H9 (cell line): ENCODE measurements around the gene VPS25. TPM values are rescaled to one million over a fixed set of nuclear protein-coding genes. Genes with fewer than 3 reads are reported as not detected.
A peak's percentile ranks its signal among the peaks of the same experiment; 100 is the strongest.

Experiments
- DNase-seq: peaks from one replicate; pipeline ENCODE4 v3.0.0-alpha.2; 2017
- H2AFZ ChIP-seq: one replicate; pipeline ENCODE4 v1.6.1; 2013; ENCODE audit warnings: mild to moderate bottlenecking, low read length, control low read depth, moderate library complexity
- H2AK5ac ChIP-seq: 2 replicates; pipeline ENCODE4 v1.6.1; 2013; ENCODE audit warnings: low read length, control low read depth, mixed read lengths; ENCODE audit not compliant: insufficient read length
- H2BK120ac ChIP-seq: one replicate; pipeline ENCODE4 v1.6.1; 2013; ENCODE audit warnings: low read depth, mild to moderate bottlenecking, low read length, control low read depth, inconsistent platforms; ENCODE audit not compliant: poor library complexity, severe bottlenecking
- H2BK12ac ChIP-seq: 2 replicates; pipeline ENCODE4 v1.6.1; 2013; ENCODE audit warnings: low read length, control low read depth, mixed read lengths, low read depth; ENCODE audit not compliant: insufficient read length
- H2BK15ac ChIP-seq: 2 replicates; pipeline ENCODE4 v1.6.1; 2013; ENCODE audit warnings: low read depth, low read length, control low read depth
- H2BK20ac ChIP-seq: one replicate; pipeline ENCODE4 v1.6.1; 2013; ENCODE audit warnings: low read depth, mild to moderate bottlenecking, low read length, control low read depth, inconsistent platforms; ENCODE audit not compliant: poor library complexity, severe bottlenecking
- H2BK5ac ChIP-seq: 2 replicates; pipeline ENCODE4 v1.6.1; 2013; ENCODE audit warnings: low read length, control low read depth, mixed read lengths; ENCODE audit not compliant: insufficient read length
- H3K14ac ChIP-seq: 2 replicates; pipeline ENCODE4 v1.6.1; 2013; ENCODE audit warnings: low read length, control low read depth; ENCODE audit not compliant: insufficient read depth
- H3K18ac ChIP-seq: 2 replicates; pipeline ENCODE4 v1.6.1; 2013; ENCODE audit warnings: low read depth, mild to moderate bottlenecking, mixed read lengths, low read length, control low read depth; ENCODE audit not compliant: insufficient read length
- H3K23ac ChIP-seq: 2 replicates; pipeline ENCODE4 v1.6.1; 2013; ENCODE audit warnings: low read length, control low read depth, mixed read lengths, low read depth; ENCODE audit not compliant: insufficient read length
- H3K23me2 ChIP-seq: 2 replicates; pipeline ENCODE4 v1.6.1; 2013; ENCODE audit warnings: low read depth, mild to moderate bottlenecking, mixed read lengths, low read length, control low read depth; ENCODE audit not compliant: insufficient read length, poor library complexity, severe bottlenecking
- H3K27ac ChIP-seq: 2 replicates; pipeline ENCODE4 v1.5.1; 2013; ENCODE audit warnings: low read length, control low read depth, mixed read lengths, low read depth; ENCODE audit not compliant: insufficient read length
- H3K27me3 ChIP-seq: 2 replicates; pipeline ENCODE4 v1.6.1; 2013; ENCODE audit warnings: low read length, control low read depth, inconsistent platforms; ENCODE audit not compliant: insufficient read depth
- H3K4ac ChIP-seq: 2 replicates; pipeline ENCODE4 v1.6.1; 2013; ENCODE audit warnings: low read depth, mild to moderate bottlenecking, control low read depth, inconsistent platforms, low read length, moderate library complexity
- H3K4me1 ChIP-seq: 2 replicates; pipeline ENCODE4 v1.6.1; 2013; ENCODE audit warnings: low read length, control low read depth, inconsistent platforms; ENCODE audit not compliant: insufficient read depth
- H3K4me2 ChIP-seq: 2 replicates; pipeline ENCODE4 v1.6.1; 2013; ENCODE audit warnings: low read length, control low read depth, mixed read lengths; ENCODE audit not compliant: insufficient read length, insufficient read depth
- H3K56ac ChIP-seq: 2 replicates; pipeline ENCODE4 v1.6.1; 2013; ENCODE audit warnings: low read depth, mild to moderate bottlenecking, mixed read lengths, low read length, control low read depth; ENCODE audit not compliant: insufficient read length
- H3K79me1 ChIP-seq: 2 replicates; pipeline ENCODE4 v1.6.1; 2013; ENCODE audit warnings: low read depth, mild to moderate bottlenecking, moderate library complexity, low read length, control low read depth, inconsistent platforms; ENCODE audit not compliant: insufficient read depth, poor library complexity, severe bottlenecking
- H3K79me2 ChIP-seq: 2 replicates; pipeline ENCODE4 v1.6.1; 2013; ENCODE audit warnings: low read length, control low read depth, inconsistent platforms; ENCODE audit not compliant: insufficient read depth
- H3K9ac ChIP-seq: 2 replicates; pipeline ENCODE4 v1.6.1; 2013; ENCODE audit warnings: low read length, control low read depth, mixed read lengths; ENCODE audit not compliant: insufficient read length; ENCODE audit errors: extremely low read depth
- H3K9me3 ChIP-seq: one replicate; pipeline ENCODE4 v1.6.1; 2013; ENCODE audit warnings: low read depth, low read length, inconsistent platforms; ENCODE audit not compliant: control insufficient read depth
- H3T11ph ChIP-seq: one replicate; pipeline ENCODE4 v1.6.1; 2013; ENCODE audit warnings: mild to moderate bottlenecking, low read length, control low read depth, inconsistent platforms
- H4K20me1 ChIP-seq: one replicate; pipeline ENCODE4 v1.6.1; 2013; ENCODE audit not compliant: control insufficient read depth, insufficient read length, insufficient read depth
- H4K5ac ChIP-seq: 2 replicates; pipeline ENCODE4 v1.6.1; 2013; ENCODE audit warnings: low read depth, mild to moderate bottlenecking, mixed read lengths, low read length, control low read depth; ENCODE audit not compliant: insufficient read length
- H4K8ac ChIP-seq: replicated peaks from 2 replicates; pipeline ENCODE4 v1.6.1; 2013; ENCODE audit warnings: low read length, control low read depth, mixed read lengths, low read depth; ENCODE audit not compliant: insufficient read length
- H4K91ac ChIP-seq: 2 replicates; pipeline ENCODE4 v1.6.1; 2013; ENCODE audit warnings: low read depth, mild to moderate bottlenecking, moderate library complexity, mixed read lengths, low read length, control low read depth; ENCODE audit not compliant: insufficient read length
- H3K27ac Mint-ChIP-seq, 3 experiments: 2 replicates in 2 of 3; 3 replicates in 1 of 3; pipeline ENCODE4 v1.8.0; 2020 to 2021; ENCODE audit warnings: mixed read lengths in 3 of 3, mild to moderate bottlenecking in 1 of 3, moderate library complexity in 1 of 3
- H3K27me3 Mint-ChIP-seq: 2 replicates; pipeline ENCODE4 v1.8.0; 2021; ENCODE audit warnings: low read depth, mild to moderate bottlenecking, moderate library complexity, mixed read lengths
- H3K36me3 Mint-ChIP-seq, 3 experiments: 2 replicates in 2 of 3; 3 replicates in 1 of 3; pipeline ENCODE4 v1.8.0; 2020 to 2021; ENCODE audit warnings: low read depth in 3 of 3, mixed read lengths in 3 of 3; ENCODE audit not compliant: insufficient read depth in 1 of 3
- H3K4me1 Mint-ChIP-seq, 2 experiments: 2 replicates each; pipeline ENCODE4 v1.8.0; 2020; ENCODE audit warnings: mixed read lengths in 2 of 2
- H3K4me3 Mint-ChIP-seq, 2 experiments: 2 replicates in 1 of 2; 3 replicates in 1 of 2; pipeline ENCODE4 v1.8.0; 2020 to 2021; ENCODE audit warnings: mild to moderate bottlenecking in 2 of 2, mixed read lengths in 2 of 2, moderate library complexity in 1 of 2
- H3K9me3 Mint-ChIP-seq, 2 experiments: 2 replicates in 1 of 2; 3 replicates in 1 of 2; pipeline ENCODE4 v1.8.0; 2020; ENCODE audit warnings: mild to moderate bottlenecking in 2 of 2, mixed read lengths in 2 of 2, moderate library complexity in 1 of 2
- CTCF ChIP-seq: fragments of 200-600 bp; sonication (generic); conservative IDR thresholded peaks from 3 replicates; pipeline ENCODE4 v1.8.0; 2021; ENCODE audit warnings: antibody characterized with exemption, mild to moderate bottlenecking
- WGBS: extraction: QIAGEN DNeasy Blood & Tissue Kit; methylation state at CpG from one replicate; pipeline ENCODE4 v1.1.7; 2013; ENCODE audit warnings: missing lambda C conversion rate, low lambda C conversion rate, mixed read lengths; ENCODE audit not compliant: insufficient read length; ENCODE audit errors: extremely low coverage; 5-methylcytosine and 5-hydroxymethylcytosine counted together
- total RNA-seq: library from RNA; stranded (reverse); gene quantifications from 2 replicates; pipeline ENCODE4 v1.2.1, GENCODE V29; 2021

The VPS25 gene
- total RNA-seq, 1 experiment from 2014 or later: 113 TPM

- WGBS: no CpG with 5 or more reads among the region's 3 CpGs
- no peaks in the 10 kb centered on the region for H3K27me3 ChIP-seq
- no peak overlapping the region for H4K5ac ChIP-seq
- H4K8ac ChIP-seq: no peak overlapping the region
- H3K4me1 ChIP-seq: no peaks in the 10 kb centered on the region
- no peak overlapping the region for H2AFZ ChIP-seq
- H3K4me1 Mint-ChIP-seq: peaks cover 8 to 11% of the 10 kb centered on the region in 2 experiments
- no peak overlapping the region for H2BK5ac ChIP-seq
- H3K9me3 Mint-ChIP-seq: no peaks in the 10 kb centered on the region; a peak in 1 of 5 replicates
- no peaks in the 10 kb centered on the region for H4K20me1 ChIP-seq
- H3K79me1 ChIP-seq: no peaks in the 10 kb centered on the region
- peak overlapping the region; percentile 80 for H3K4me2 ChIP-seq
- H3K4me3 Mint-ChIP-seq: peak overlapping the region; percentile 100
- no peak overlapping the region for H2BK15ac ChIP-seq
- no peak overlapping the region for H3K18ac ChIP-seq
- H3K27me3 Mint-ChIP-seq: no peaks in the 10 kb centered on the region; the same call in 1 of the 2 replicates
- H3K56ac ChIP-seq: no peak overlapping the region
- H3K36me3 Mint-ChIP-seq: peaks cover 4 to 41% (median 36%) of the 10 kb centered on the region in 3 experiments; a peak in 6 of 7 replicates
- H3K27ac ChIP-seq: no peak overlapping the region
- H3K23ac ChIP-seq: no peak overlapping the region
- DNase-seq: no peak
- no peaks in the 10 kb centered on the region for H3K9me3 ChIP-seq
- H2BK12ac ChIP-seq: no peak overlapping the region
- H3T11ph ChIP-seq: no peak overlapping the region
- no peak overlapping the region for H2BK20ac ChIP-seq
- H2AK5ac ChIP-seq: no peak overlapping the region
- H4K91ac ChIP-seq: no peak overlapping the region
- H3K27ac Mint-ChIP-seq: peak overlapping the region; percentile 78 to 98 (median 98); a peak in 6 of 7 replicates
- H3K79me2 ChIP-seq: no peaks in the 10 kb centered on the region
- no peak overlapping the region for H3K14ac ChIP-seq
- no peak overlapping the region for H2BK120ac ChIP-seq
- peak overlapping the region; percentile 96 for H3K9ac ChIP-seq
- H3K4ac ChIP-seq: no peak overlapping the region
- TF ChIP-seq CTCF: no peak
- peaks cover 6% of the 10 kb centered on the region for H3K23me2 ChIP-seq
Measured at GRCh38 chr17:42774066-42774745, 957 bp downstream of the VPS25 start.
